G401.6 (cell line): ENCODE results near the gene POP7.
A peak's percentile ranks its signal among the peaks of the same experiment; 100 is the strongest.

ENCODE experiments used
- FAIRE-seq: peaks from 2 replicates; lab custom pipeline; 2012; peaks lifted over from hg19 to GRCh38; lab: Jason Lieb, UNC

Gene POP7

GRCh38 chr7:100679129-100679926, 26.6 kb upstream of the POP7 start:
- FAIRE-seq: peak; percentile 78

- peak; percentile 96 for FAIRE-seq
These were observed 25.9 kb upstream of the POP7 start for GRCh38 chr7:100679927-100680575.

GRCh38 chr7:100680576-100681271, 25.2 kb upstream of the POP7 start:
- no peak for FAIRE-seq

- no peak for FAIRE-seq
These were observed 24.3 kb upstream of the POP7 start for GRCh38 chr7:100681491-100682227.

GRCh38 chr7:100682228-100682741, 23.6 kb upstream of the POP7 start:
- FAIRE-seq: no peak

- no peak for FAIRE-seq
These were observed 22.8 kb upstream of the POP7 start for GRCh38 chr7:100682991-100683658.

- no peak for FAIRE-seq
These were observed 22.0 kb upstream of the POP7 start for GRCh38 chr7:100683659-100684533.

GRCh38 chr7:100684534-100685042, 21.3 kb upstream of the POP7 start:
- FAIRE-seq: no peak

- FAIRE-seq: no peak
These were observed 20.8 kb upstream of the POP7 start for GRCh38 chr7:100685049-100685605.

GRCh38 chr7:100685631-100686145, 20.2 kb upstream of the POP7 start:
- no peak for FAIRE-seq

- no peak for FAIRE-seq
These were observed 19.6 kb upstream of the POP7 start for GRCh38 chr7:100686201-100686821.

- FAIRE-seq: no peak
These were observed 19.1 kb upstream of the POP7 start for GRCh38 chr7:100686822-100687211.

GRCh38 chr7:100687261-100687660, 18.7 kb upstream of the POP7 start:
- FAIRE-seq: no peak

GRCh38 chr7:100687751-100688300, 18.1 kb upstream of the POP7 start:
- no peak for FAIRE-seq

- no peak for FAIRE-seq
These were observed 17.5 kb upstream of the POP7 start for GRCh38 chr7:100688326-100688860.

GRCh38 chr7:100689230-100690135, 16.4 kb upstream of the POP7 start:
- FAIRE-seq: no peak

GRCh38 chr7:100691676-100692577, 14.0 kb upstream of the POP7 start:
- FAIRE-seq: peak; percentile 81
